C4-2B (cell line): Measurements from ENCODE around the gene AVPI1.

Experiments
- H3K27ac ChIP-seq: fragments of 450-650 bp; 2 replicates; pipeline ENCODE4 v1.5.1; 2017
- CTCF ChIP-seq: fragments of 450-650 bp; conservative IDR thresholded peaks from 2 replicates; pipeline ENCODE4 v1.5.1; 2017; ENCODE audit warnings: mild to moderate bottlenecking
- ZFX ChIP-seq: fragments of 450-650 bp; IDR thresholded peaks from 2 replicates; pipeline ENCODE4 v1.6.1; 2017

AVPI1 gene

GRCh38 chr10:97718178-97718577, 31.1 kb upstream of the AVPI1 start:
- peak overlapping the region; percentile 54 for H3K27ac ChIP-seq
- TF ChIP-seq ZFX, result no peak
- no peak for TF ChIP-seq CTCF

DNA sequence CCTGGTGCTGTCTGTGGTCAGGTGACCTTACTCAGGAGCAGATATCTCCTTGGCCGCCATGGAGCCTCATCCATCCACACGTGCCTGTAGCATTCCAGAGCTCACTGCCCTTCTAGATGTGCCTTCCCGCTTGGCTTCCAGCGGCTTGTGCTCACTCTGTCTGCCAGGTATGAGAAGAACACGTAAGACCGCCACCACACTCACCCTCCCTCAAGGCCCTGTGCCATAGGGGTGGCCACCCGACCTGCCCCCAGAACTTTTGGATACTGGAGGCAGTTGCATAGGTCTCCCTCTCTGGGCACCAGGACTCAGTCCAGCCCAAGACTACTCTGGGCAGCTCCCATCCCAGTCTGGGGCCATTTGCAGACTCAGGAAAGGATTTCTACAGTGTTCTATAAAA, 30.6 kb upstream of the AVPI1 start:
- H3K27ac ChIP-seq, result peak overlapping the region; percentile 54
- no peak for TF ChIP-seq CTCF
- TF ChIP-seq ZFX, result no peak

DNA sequence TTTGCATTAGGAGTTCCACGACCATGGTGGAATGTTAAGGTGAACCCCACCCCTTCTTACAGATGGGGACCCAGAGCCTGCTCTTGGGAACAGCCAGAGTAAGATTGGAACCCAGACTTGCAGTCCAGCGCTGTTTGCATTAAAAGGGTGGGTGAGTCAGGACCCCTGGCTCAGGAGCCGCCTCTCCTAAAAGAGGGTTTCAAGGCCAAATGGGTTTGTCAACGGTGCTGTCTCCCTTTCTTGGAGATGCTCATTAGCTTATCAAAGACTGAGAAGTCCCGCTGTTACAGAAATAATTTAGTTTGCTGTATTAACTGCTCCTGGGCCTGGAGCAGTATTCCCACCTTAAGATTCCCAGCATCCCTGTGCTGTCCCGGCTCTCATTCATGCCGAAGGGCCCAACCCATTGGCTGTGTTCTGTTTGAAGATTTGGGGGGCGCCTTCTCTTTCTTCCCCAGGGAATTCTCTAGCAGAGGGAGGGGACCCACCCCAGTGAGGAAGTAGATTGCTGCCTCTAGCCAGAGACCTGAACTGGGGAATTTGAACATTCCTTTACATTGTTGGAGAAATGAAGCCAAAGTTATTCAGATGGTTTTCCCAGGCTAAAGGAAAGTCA, 28.3 kb upstream of the AVPI1 start:
- TF ChIP-seq CTCF (no peak), ZFX (no peak)
- H3K27ac ChIP-seq, result no peak overlapping the region; the same call in 1 of the 2 replicates

DNA sequence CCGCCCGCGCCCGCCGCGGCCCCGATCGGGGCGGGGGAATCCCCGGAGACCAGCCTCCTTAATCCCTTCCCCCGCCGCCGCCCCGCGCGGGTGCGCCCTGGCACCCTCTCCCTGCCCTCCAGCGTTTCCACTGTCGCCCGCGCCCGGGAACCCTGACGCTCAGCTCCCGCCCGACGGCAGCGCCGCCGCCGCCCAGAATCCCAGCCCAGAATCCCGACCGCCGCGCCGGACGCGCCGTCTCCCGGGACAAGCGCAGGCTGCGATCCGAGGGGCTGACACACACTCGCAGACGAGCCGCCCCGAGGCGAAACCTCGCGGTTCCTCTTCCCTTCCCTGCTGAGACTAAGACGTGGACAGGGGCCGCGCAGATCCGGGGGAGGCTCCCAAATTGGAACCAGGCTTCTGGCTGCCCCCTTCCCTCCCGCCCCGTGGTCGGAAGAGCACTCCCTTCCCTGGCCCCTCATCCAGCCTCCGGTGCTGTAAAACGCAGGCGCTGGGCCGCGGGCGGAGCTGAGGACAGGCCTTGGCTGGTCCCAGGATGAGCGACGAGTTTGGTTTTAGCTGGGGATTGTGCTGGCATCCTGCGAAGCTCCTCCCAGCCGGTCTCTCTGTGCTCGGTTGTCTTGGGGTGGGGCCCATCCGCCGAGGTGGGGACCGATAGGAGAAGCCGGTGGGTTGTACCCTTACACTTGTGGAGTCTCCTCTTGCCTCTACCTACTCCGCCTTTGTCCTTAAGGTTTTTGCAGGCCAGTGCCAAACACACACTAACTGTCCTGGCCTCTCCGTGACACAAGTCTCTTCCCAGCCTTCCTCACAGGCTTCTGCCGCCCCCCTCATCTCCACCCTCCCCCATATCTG, 27.6 kb upstream of the AVPI1 start:
- TF ChIP-seq CTCF (no peak), ZFX (no peak)
- H3K27ac ChIP-seq, result peak overlapping the region; percentile 78

DNA sequence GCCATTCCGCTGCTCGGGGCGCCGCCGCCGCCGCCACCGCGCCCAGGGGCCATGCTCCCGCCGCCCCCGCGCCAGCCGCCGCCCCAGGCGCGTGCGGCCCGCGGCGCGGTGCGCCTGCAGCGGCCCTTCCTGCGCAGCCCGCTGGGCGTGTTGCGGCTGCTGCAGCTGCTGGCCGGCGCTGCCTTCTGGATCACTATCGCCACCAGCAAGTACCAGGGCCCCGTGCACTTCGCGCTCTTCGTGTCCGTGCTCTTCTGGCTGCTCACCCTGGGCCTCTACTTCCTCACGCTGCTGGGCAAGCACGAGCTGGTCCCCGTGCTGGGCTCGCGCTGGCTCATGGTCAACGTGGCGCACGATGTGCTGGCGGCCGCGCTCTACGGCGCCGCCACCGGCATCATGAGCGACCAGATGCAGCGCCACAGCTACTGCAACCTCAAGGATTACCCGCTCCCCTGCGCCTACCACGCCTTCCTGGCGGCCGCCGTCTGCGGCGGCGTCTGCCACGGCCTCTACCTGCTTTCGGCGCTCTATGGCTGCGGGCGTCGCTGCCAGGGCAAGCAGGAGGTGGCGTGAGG, 26.9 kb upstream of the AVPI1 start:
- peak overlapping the region; percentile 78 for H3K27ac ChIP-seq

DNA sequence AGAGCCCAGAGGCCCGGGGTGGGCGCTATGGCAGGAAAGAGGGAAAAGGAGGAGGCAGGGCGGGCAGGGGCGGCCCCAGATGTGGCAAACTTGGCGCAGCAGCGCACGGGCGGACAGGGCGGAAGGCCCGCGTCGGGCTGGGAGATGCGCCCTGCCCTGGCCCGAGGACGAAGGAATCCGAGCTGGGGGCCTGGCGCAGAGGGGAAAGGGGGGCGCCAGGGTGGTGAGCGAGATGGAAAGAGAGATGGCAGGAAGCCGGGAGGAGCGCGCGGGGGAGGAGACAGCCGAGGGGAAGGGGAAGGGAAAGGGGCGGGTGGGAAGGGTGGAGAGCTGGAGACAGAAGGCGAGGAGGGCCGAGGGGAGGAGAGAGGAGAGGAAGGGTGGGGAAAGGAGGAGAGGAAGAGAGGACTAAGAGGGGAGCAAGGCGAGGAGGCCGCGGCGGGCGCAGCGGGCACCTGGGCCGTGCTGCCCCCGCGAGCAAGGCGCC, 26.3 kb upstream of the AVPI1 start, which contains the start of gene MARVELD1:
Gene MARVELD1, plus strand, starts transcription at position 392 of the 487 bp plus-strand sequence. CDS start 147 bp downstream, outside the sequence.
- peak within 1 kb of the TSS; percentile 78 for H3K27ac ChIP-seq
- TF ChIP-seq ZFX, result no peak
- TF ChIP-seq CTCF, result no peak

More for the DNA sequence above, 26.9 kb upstream of the AVPI1 start:
- TF ChIP-seq CTCF, result no peak
- TF ChIP-seq ZFX, result peak; percentile 86; the same call in 1 of the 2 replicates
